Jurkat, Clone E6-1 (cell line): ENCODE measurements around the gene CALN1.
"Not testable (repeated sequence)": the region's sequence is repeated elsewhere in the genome, so short reads cannot be mapped to it uniquely, and the experiment has no call there.

Experiments
- DNase-seq: peaks from one replicate; pipeline ENCODE4 v3.0.0-alpha.2; 2011; ENCODE audit warnings: low read depth, low spot score
- H3K4me3 ChIP-seq: 2 replicates; pipeline ENCODE4 v1.5.1; 2011; ENCODE audit warnings: mild to moderate bottlenecking, low read length, control low read depth, moderate library complexity

CALN1 gene

GRCh38 chr7:72223351-72223750 is 188.8 kb downstream of the CALN1 start:
- no peak overlapping the region for H3K4me3 ChIP-seq
- DNase-seq, result no peak

GRCh38 chr7:72222136-72222535 is 190.0 kb downstream of the CALN1 start:
- H3K4me3 ChIP-seq, result no peak overlapping the region
- no peak for DNase-seq

GRCh38 chr7:72219500-72219899 is 192.6 kb downstream of the CALN1 start:
- H3K4me3 ChIP-seq, result no peak overlapping the region
- no peak for DNase-seq

GRCh38 chr7:72217151-72217550 is 195.0 kb downstream of the CALN1 start:
- no peak for DNase-seq
- H3K4me3 ChIP-seq, result no peak overlapping the region

- no peak overlapping the region for H3K4me3 ChIP-seq
- DNase-seq, result no peak
Observed at GRCh38 chr7:72213769-72214168, 198.4 kb downstream of the CALN1 start.

GRCh38 chr7:72213081-72213480 is 199.1 kb downstream of the CALN1 start:
- H3K4me3 ChIP-seq, result no peak overlapping the region
- no peak for DNase-seq

- H3K4me3 ChIP-seq, result no peak overlapping the region
- no peak for DNase-seq
Observed at GRCh38 chr7:72211175-72211574, 201.0 kb downstream of the CALN1 start.

- not testable (repeated sequence) for H3K4me3 ChIP-seq, DNase-seq
Observed at GRCh38 chr7:72209006-72209405, 203.1 kb downstream of the CALN1 start.

- DNase-seq, result no peak
- H3K4me3 ChIP-seq, result no peak overlapping the region
Observed at GRCh38 chr7:72196176-72196575, 216.0 kb downstream of the CALN1 start.

GRCh38 chr7:72190919-72191318 is 221.2 kb downstream of the CALN1 start:
- H3K4me3 ChIP-seq, result no peak overlapping the region
- no peak for DNase-seq

GRCh38 chr7:72190146-72190545 is 222.0 kb downstream of the CALN1 start:
- H3K4me3 ChIP-seq, result no peak overlapping the region
- no peak for DNase-seq

GRCh38 chr7:72187179-72187578 is 225.0 kb downstream of the CALN1 start:
- no peak for DNase-seq
- H3K4me3 ChIP-seq, result no peak overlapping the region

GRCh38 chr7:72183835-72184234 is 228.3 kb downstream of the CALN1 start:
- H3K4me3 ChIP-seq, result no peak overlapping the region
- peak; percentile 1 for DNase-seq

GRCh38 chr7:72182036-72182435 is 230.1 kb downstream of the CALN1 start:
- H3K4me3 ChIP-seq, result no peak overlapping the region
- no peak for DNase-seq

- no peak for DNase-seq
Observed at GRCh38 chr7:72176875-72177274, 235.3 kb downstream of the CALN1 start.

GRCh38 chr7:72170475-72170874 is 241.7 kb downstream of the CALN1 start:
- no peak overlapping the region for H3K4me3 ChIP-seq
- DNase-seq, result no peak

More at GRCh38 chr7:72176875-72177274, 235.3 kb downstream of the CALN1 start:
- H3K4me3 ChIP-seq, result no peak overlapping the region

GRCh38 chr7:72163271-72163670 is 248.9 kb downstream of the CALN1 start:
- DNase-seq, result no peak

GRCh38 chr7:72161534-72161933 is 250.6 kb downstream of the CALN1 start:
- DNase-seq, result no peak
- no peak overlapping the region for H3K4me3 ChIP-seq

More at GRCh38 chr7:72163271-72163670, 248.9 kb downstream of the CALN1 start:
- H3K4me3 ChIP-seq, result no peak overlapping the region

- no peak for DNase-seq
Observed at GRCh38 chr7:72159911-72160310, 252.2 kb downstream of the CALN1 start.

GRCh38 chr7:72156671-72157070 is 255.5 kb downstream of the CALN1 start:
- H3K4me3 ChIP-seq, result no peak overlapping the region
- DNase-seq, result no peak

More at GRCh38 chr7:72159911-72160310, 252.2 kb downstream of the CALN1 start:
- no peak overlapping the region for H3K4me3 ChIP-seq

- H3K4me3 ChIP-seq, result no peak overlapping the region
- no peak for DNase-seq
Observed at GRCh38 chr7:72153132-72153512, 259.0 kb downstream of the CALN1 start.
